B cell (primary cell): ENCODE data around the gene KCNJ5. TPM values are rescaled to one million over a fixed set of nuclear protein-coding genes. Genes with fewer than 3 reads are reported as not detected.

Experiments used
- ATAC-seq: fragments of 200-7000 bp; cut with Tn5 transposase; one replicate; pipeline ENCODE4 v1.10.0; 2021; ENCODE audit warnings: low read depth, mild to moderate bottlenecking, moderate number of reproducible peaks, moderate library complexity
- CTCF ChIA-PET: fragments of 350-600 bp; sonication (Branson Sonifier 250); formaldehyde crosslinking; loops from one replicate; lab custom pipeline; 2021; ENCODE audit warnings: antibody characterized with exemption, inconsistent platforms; lab: Charles Lee
- POLR2A ChIA-PET: fragments of 350-600 bp; sonication (Branson Sonifier 250); formaldehyde crosslinking; loops from one replicate; lab custom pipeline; 2021; ENCODE audit warnings: antibody characterized with exemption; lab: Charles Lee
- DNase-seq: peaks from one replicate; pipeline ENCODE4 v3.0.0; 2013
- H2AFZ ChIP-seq: 2 replicates; pipeline ENCODE4 v1.6.1; 2012; ENCODE audit warnings: mild to moderate bottlenecking, low read depth, low read length; ENCODE audit not compliant: insufficient read depth, poor library complexity, severe bottlenecking
- H3K27ac ChIP-seq, 2 donors: 1 replicate in 1 of 2; 2 replicates in 1 of 2; pipeline ENCODE4 v1.5.1; 2012 to 2013; ENCODE audit warnings: low read length in 2 of 2, mild to moderate bottlenecking in 2 of 2, moderate library complexity in 1 of 2
- H3K27me3 ChIP-seq, 4 experiments: fragments of 200-600 bp in 1 of 4; sonication (generic) in 1 of 4; replicated peaks in 1 of 4; 1 replicate in 2 of 4; 2 replicates in 2 of 4; pipeline versions ENCODE4 v1.6.1 to v1.7.0; 2013 to 2016; ENCODE audit warnings: low read length in 3 of 4, mild to moderate bottlenecking in 2 of 4, mixed read lengths in 1 of 4, moderate library complexity in 1 of 4; ENCODE audit not compliant: insufficient read depth in 4 of 4, control insufficient read depth in 3 of 4; ENCODE audit errors: control extremely low read depth in 1 of 4
- H3K36me3 ChIP-seq, 2 experiments: replicated peaks in 1 of 2; 1 replicate in 1 of 2; 2 replicates in 1 of 2; pipeline versions ENCODE4 v1.6.1 to v1.7.1; 2013; ENCODE audit warnings: low read length in 1 of 2; ENCODE audit not compliant: insufficient read depth in 2 of 2, control insufficient read depth in 1 of 2; ENCODE audit errors: control extremely low read depth in 1 of 2, extremely low read depth in 1 of 2
- H3K4me1 ChIP-seq, 2 donors: fragments of 200-600 bp in 1 of 2; sonication (generic) in 1 of 2; 1 replicate in 1 of 2; 2 replicates in 1 of 2; pipeline versions ENCODE4 v1.5.1 to v1.6.1; 2013 to 2017; ENCODE audit warnings: low read length in 2 of 2; ENCODE audit not compliant: control insufficient read depth in 2 of 2, insufficient read depth in 2 of 2
- H3K4me2 ChIP-seq: replicated peaks from 2 replicates; pipeline ENCODE3; 2012; ENCODE audit warnings: mild to moderate bottlenecking, low read depth, low read length; ENCODE audit not compliant: poor library complexity, severe bottlenecking
- H3K4me3 ChIP-seq, 5 experiments: fragments of 200-600 bp in 1 of 5; sonication (generic) in 1 of 5; 1 replicate in 3 of 5; 2 replicates in 2 of 5; pipeline versions ENCODE4 v1.5.1 to v1.7.0; 2011 to 2016; ENCODE audit warnings: low read length in 4 of 5, mild to moderate bottlenecking in 4 of 5, low read depth in 2 of 5, control low read depth in 1 of 5, moderate library complexity in 1 of 5; ENCODE audit not compliant: insufficient read depth in 1 of 5; ENCODE audit errors: control extremely low read depth in 1 of 5, extremely low read depth in 1 of 5
- H3K79me2 ChIP-seq: fragments of 200-600 bp; sonication (generic); one replicate; pipeline ENCODE4 v1.6.0; 2016; ENCODE audit warnings: low read length; ENCODE audit not compliant: control insufficient read depth, insufficient read depth
- H3K9ac ChIP-seq: fragments of 200-600 bp; sonication (generic); 2 replicates; pipeline ENCODE4 v1.6.1; 2017; ENCODE audit warnings: mild to moderate bottlenecking, low read length, moderate library complexity
- H3K9me3 ChIP-seq, 3 donors: one replicate each; pipeline versions ENCODE4 v1.6.1 to v1.7.1; 2013; ENCODE audit warnings: low read length in 2 of 3; ENCODE audit not compliant: control insufficient read depth in 2 of 3, insufficient read depth in 1 of 3; ENCODE audit errors: control extremely low read depth in 1 of 3
- H4K20me1 ChIP-seq: 2 replicates; pipeline ENCODE4 v1.6.0; 2012; ENCODE audit warnings: mild to moderate bottlenecking, low read length; ENCODE audit not compliant: insufficient read depth, control insufficient read depth, poor library complexity, severe bottlenecking
- H3K27ac Mint-ChIP-seq: one replicate; pipeline ENCODE4 v1.8.0; 2021; ENCODE audit warnings: mixed read lengths
- H3K27me3 Mint-ChIP-seq: one replicate; pipeline ENCODE4 v1.8.0; 2021; ENCODE audit warnings: mixed read lengths
- H3K4me1 Mint-ChIP-seq: one replicate; pipeline ENCODE4 v1.8.0; 2021; ENCODE audit warnings: mixed read lengths
- H3K4me3 Mint-ChIP-seq: one replicate; pipeline ENCODE4 v1.8.0; 2021; ENCODE audit warnings: mixed read lengths
- H3K9me3 Mint-ChIP-seq: one replicate; pipeline ENCODE4 v1.8.0; 2022; ENCODE audit warnings: mixed read lengths; ENCODE audit not compliant: insufficient read depth
- EZH2 ChIP-seq: IDR thresholded peaks from 2 replicates; pipeline ENCODE4 v1.6.1; 2012; ENCODE audit warnings: borderline replicate concordance, low read depth, mild to moderate bottlenecking, moderate library complexity, low read length; ENCODE audit not compliant: insufficient read depth, poor library complexity, severe bottlenecking
- WGBS: methylation state at CpG from one replicate; pipeline ENCODE4 v1.1.5; 2013; ENCODE audit warnings: missing lambda C conversion rate; ENCODE audit not compliant: insufficient coverage; 5-methylcytosine and 5-hydroxymethylcytosine counted together
- intact Hi-C: fragments of 100-400 bp; cut with micrococcal nuclease; formaldehyde crosslinking; loops from one replicate; pipeline ENCODE4 v1.10.0; 2022
- polyA plus RNA-seq: library from polyadenylated mRNA; depleted of rRNA; stranded (reverse); fragments of >200 nt; gene quantifications from 2 replicates; pipeline ENCODE4 v1.2.3, GENCODE V29; 2012
- total RNA-seq, 2 donors: library from RNA; stranded (reverse); fragments of 120-200 nt in 1 of 2; gene quantifications; 1 replicate in 1 of 2; 2 replicates in 1 of 2; pipeline versions ENCODE4 v1.2.3 to v1.2.4, GENCODE V29; 2013 to 2022
- TF ChIP-seq, protein P1 (sequence below): fragments of 200-600 bp; IDR thresholded peaks from one replicate; pipeline ENCODE4 v1.8.0; 2022; ENCODE audit warnings: antibody characterized with exemption, mild to moderate bottlenecking

Gene KCNJ5
- total and polyA plus RNA-seq, 2 donors (not counting 1 experiment from before 2014, with no cell fraction given): 0.01 TPM; not detected in 1

- peak overlapping the region; percentile 2 for H3K4me3 Mint-ChIP-seq
- peaks cover 66% of the 10 kb centered on the region for H3K4me1 Mint-ChIP-seq
- no peak for DNase-seq
Measured at GRCh38 chr11:128846985-128847384, 44.2 kb upstream of the KCNJ5 start.

More at GRCh38 chr11:128846985-128847384, 44.2 kb upstream of the KCNJ5 start:
- Histone ChIP-seq H3K4me1 (peaks cover 59 to 72% of the 10 kb centered on the region in 2 donors), H3K9ac (no peak overlapping the region), H4K20me1 (no peaks in the 10 kb centered on the region), H2AFZ (no peak overlapping the region), H3K4me2 (no peak overlapping the region), H3K27me3 (no peaks in the 10 kb centered on the region), H3K4me3 (no peak overlapping the region), H3K27ac (no peak overlapping the region), H3K36me3 (no peaks in the 10 kb centered on the region), H3K9me3 (no peaks in the 10 kb centered on the region), H3K79me2 (no peaks in the 10 kb centered on the region)
- 95% methylated on average over 4 of the region's 4 CpGs for WGBS
- H3K27me3 Mint-ChIP-seq: no peaks in the 10 kb centered on the region
- intact Hi-C loops: loop anchor here (1.0 to 10.0 kb wide), 5 partner anchors 16 to 215 kb away; partner anchors contain the start of gene FLI1
- no peak for ATAC-seq
- H3K9me3 Mint-ChIP-seq: peaks cover 5% of the 10 kb centered on the region
- peak overlapping the region; percentile 97 for H3K27ac Mint-ChIP-seq
- ChIA-PET POLR2A (interaction anchor here (1.1 kb wide), 1 partner anchor 71 kb away, joined by 3 read pairs; no protein-coding TSS in a partner anchor), CTCF (interaction anchor here (1.6 to 26.5 kb wide), 8 partner anchors 8 to 676 kb away, joined by 5 to 417 read pairs (median 18); no protein-coding TSS in a partner anchor)
- TF ChIP-seq, protein P1, sequence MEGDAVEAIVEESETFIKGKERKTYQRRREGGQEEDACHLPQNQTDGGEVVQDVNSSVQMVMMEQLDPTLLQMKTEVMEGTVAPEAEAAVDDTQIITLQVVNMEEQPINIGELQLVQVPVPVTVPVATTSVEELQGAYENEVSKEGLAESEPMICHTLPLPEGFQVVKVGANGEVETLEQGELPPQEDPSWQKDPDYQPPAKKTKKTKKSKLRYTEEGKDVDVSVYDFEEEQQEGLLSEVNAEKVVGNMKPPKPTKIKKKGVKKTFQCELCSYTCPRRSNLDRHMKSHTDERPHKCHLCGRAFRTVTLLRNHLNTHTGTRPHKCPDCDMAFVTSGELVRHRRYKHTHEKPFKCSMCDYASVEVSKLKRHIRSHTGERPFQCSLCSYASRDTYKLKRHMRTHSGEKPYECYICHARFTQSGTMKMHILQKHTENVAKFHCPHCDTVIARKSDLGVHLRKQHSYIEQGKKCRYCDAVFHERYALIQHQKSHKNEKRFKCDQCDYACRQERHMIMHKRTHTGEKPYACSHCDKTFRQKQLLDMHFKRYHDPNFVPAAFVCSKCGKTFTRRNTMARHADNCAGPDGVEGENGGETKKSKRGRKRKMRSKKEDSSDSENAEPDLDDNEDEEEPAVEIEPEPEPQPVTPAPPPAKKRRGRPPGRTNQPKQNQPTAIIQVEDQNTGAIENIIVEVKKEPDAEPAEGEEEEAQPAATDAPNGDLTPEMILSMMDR: no peak
- TF ChIP-seq EZH2: no peak
